Activated naive CD4-positive, alpha-beta T cell treated with anti-CD3 and anti-CD28 coated beads, Interleukin-2, amount 50 U/mL, for 24 hours (primary cell): ENCODE measurements around the gene CD226.
A peak's percentile ranks its signal among the peaks of the same experiment; 100 is the strongest.

ENCODE experiments used
- H3K27ac Mint-ChIP-seq: one replicate; pipeline ENCODE4 v1.8.0; 2021; ENCODE audit warnings: mild to moderate bottlenecking, mixed read lengths
- H3K27me3 Mint-ChIP-seq: one replicate; pipeline ENCODE4 v1.8.0; 2021; ENCODE audit warnings: mixed read lengths
- H3K36me3 Mint-ChIP-seq: one replicate; pipeline ENCODE4 v1.8.0; 2021; ENCODE audit warnings: mixed read lengths
- H3K4me1 Mint-ChIP-seq: one replicate; pipeline ENCODE4 v1.8.0; 2021; ENCODE audit warnings: mixed read lengths
- H3K4me3 Mint-ChIP-seq: one replicate; pipeline ENCODE4 v1.8.0; 2021; ENCODE audit warnings: mild to moderate bottlenecking, mixed read lengths
- H3K9me3 Mint-ChIP-seq: one replicate; pipeline ENCODE4 v1.8.0; 2021; ENCODE audit warnings: mixed read lengths

Gene CD226

GRCh38 chr18:69969491-69969890, 21.8 kb upstream of the CD226 start:
- Mint-ChIP-seq H3K27me3 (no peaks in the 10 kb centered on the region), H3K27ac (no peak overlapping the region), H3K9me3 (peaks cover 5% of the 10 kb centered on the region), H3K36me3 (peaks cover 4% of the 10 kb centered on the region), H3K4me1 (peaks cover 10% of the 10 kb centered on the region), H3K4me3 (no peak overlapping the region)

GRCh38 chr18:69968039-69968438, 20.4 kb upstream of the CD226 start:
- peaks cover 5% of the 10 kb centered on the region for H3K9me3 Mint-ChIP-seq
- no peaks in the 10 kb centered on the region for H3K27me3 Mint-ChIP-seq
- H3K27ac Mint-ChIP-seq = no peak overlapping the region
- peaks cover 10% of the 10 kb centered on the region for H3K4me1 Mint-ChIP-seq
- H3K36me3 Mint-ChIP-seq = peaks cover 6% of the 10 kb centered on the region
- H3K4me3 Mint-ChIP-seq = no peak overlapping the region

GRCh38 chr18:69963196-69963595, 15.5 kb upstream of the CD226 start:
- Mint-ChIP-seq H3K27me3 (no peaks in the 10 kb centered on the region), H3K9me3 (no peaks in the 10 kb centered on the region), H3K36me3 (peaks cover 5% of the 10 kb centered on the region), H3K27ac (no peak overlapping the region), H3K4me3 (no peak overlapping the region), H3K4me1 (peaks cover 3% of the 10 kb centered on the region)

GRCh38 chr18:69961718-69962117, 14.0 kb upstream of the CD226 start:
- no peaks in the 10 kb centered on the region for H3K27me3 Mint-ChIP-seq
- H3K4me1 Mint-ChIP-seq = no peaks in the 10 kb centered on the region
- no peaks in the 10 kb centered on the region for H3K9me3 Mint-ChIP-seq
- no peak overlapping the region for H3K4me3 Mint-ChIP-seq
- H3K27ac Mint-ChIP-seq = no peak overlapping the region
- peaks cover 5% of the 10 kb centered on the region for H3K36me3 Mint-ChIP-seq

GRCh38 chr18:69958422-69958821, 10.7 kb upstream of the CD226 start:
- peaks cover 15% of the 10 kb centered on the region for H3K4me1 Mint-ChIP-seq
- no peak overlapping the region for H3K27ac Mint-ChIP-seq
- no peaks in the 10 kb centered on the region for H3K27me3 Mint-ChIP-seq
- no peak overlapping the region for H3K4me3 Mint-ChIP-seq
- no peaks in the 10 kb centered on the region for H3K9me3 Mint-ChIP-seq
- H3K36me3 Mint-ChIP-seq = peaks cover 6% of the 10 kb centered on the region

GRCh38 chr18:69957747-69958146, 10.1 kb upstream of the CD226 start:
- no peaks in the 10 kb centered on the region for H3K9me3 Mint-ChIP-seq
- H3K27me3 Mint-ChIP-seq = no peaks in the 10 kb centered on the region
- no peak overlapping the region for H3K4me3 Mint-ChIP-seq
- H3K4me1 Mint-ChIP-seq = peaks cover 22% of the 10 kb centered on the region
- H3K36me3 Mint-ChIP-seq = peaks cover 6% of the 10 kb centered on the region
- H3K27ac Mint-ChIP-seq = no peak overlapping the region

GRCh38 chr18:69956665-69957620, 9.3 kb upstream of the CD226 start:
- Mint-ChIP-seq H3K4me1 (peaks cover 26% of the 10 kb centered on the region), H3K36me3 (peaks cover 7% of the 10 kb centered on the region), H3K27me3 (no peaks in the 10 kb centered on the region), H3K9me3 (no peaks in the 10 kb centered on the region), H3K4me3 (no peak overlapping the region), H3K27ac (no peak overlapping the region)

- H3K27me3 Mint-ChIP-seq = no peaks in the 10 kb centered on the region
- peaks cover 34% of the 10 kb centered on the region for H3K4me1 Mint-ChIP-seq
- no peak overlapping the region for H3K27ac Mint-ChIP-seq
- no peaks in the 10 kb centered on the region for H3K9me3 Mint-ChIP-seq
- no peak overlapping the region for H3K4me3 Mint-ChIP-seq
- H3K36me3 Mint-ChIP-seq = peaks cover 12% of the 10 kb centered on the region
Measured at GRCh38 chr18:69956057-69956456, 8.4 kb upstream of the CD226 start.

GRCh38 chr18:69954719-69955480, 7.2 kb upstream of the CD226 start:
- Mint-ChIP-seq H3K27ac (peak overlapping the region; percentile 83), H3K4me3 (no peak overlapping the region), H3K36me3 (peaks cover 12% of the 10 kb centered on the region), H3K9me3 (no peaks in the 10 kb centered on the region), H3K4me1 (peaks cover 34% of the 10 kb centered on the region), H3K27me3 (no peaks in the 10 kb centered on the region)

- H3K9me3 Mint-ChIP-seq = no peaks in the 10 kb centered on the region
- no peaks in the 10 kb centered on the region for H3K27me3 Mint-ChIP-seq
- peak overlapping the region; percentile 70 for H3K4me3 Mint-ChIP-seq
- peaks cover 34% of the 10 kb centered on the region for H3K4me1 Mint-ChIP-seq
- H3K27ac Mint-ChIP-seq = peak overlapping the region; percentile 92
- H3K36me3 Mint-ChIP-seq = peaks cover 9% of the 10 kb centered on the region
Measured at GRCh38 chr18:69953191-69953590, 5.5 kb upstream of the CD226 start.

GRCh38 chr18:69951182-69951581, 3.5 kb upstream of the CD226 start:
- peaks cover 11% of the 10 kb centered on the region for H3K36me3 Mint-ChIP-seq
- H3K9me3 Mint-ChIP-seq = no peaks in the 10 kb centered on the region
- H3K4me1 Mint-ChIP-seq = peaks cover 34% of the 10 kb centered on the region
- peak overlapping the region; percentile 13 for H3K27ac Mint-ChIP-seq
- H3K27me3 Mint-ChIP-seq = no peaks in the 10 kb centered on the region
- H3K4me3 Mint-ChIP-seq = peak overlapping the region; percentile 34

- H3K36me3 Mint-ChIP-seq = peaks cover 20% of the 10 kb centered on the region
- H3K27ac Mint-ChIP-seq = no peak overlapping the region
- no peaks in the 10 kb centered on the region for H3K9me3 Mint-ChIP-seq
- peaks cover 26% of the 10 kb centered on the region for H3K4me1 Mint-ChIP-seq
- no peaks in the 10 kb centered on the region for H3K27me3 Mint-ChIP-seq
- H3K4me3 Mint-ChIP-seq = no peak overlapping the region
Measured at GRCh38 chr18:69949538-69949936, 1.9 kb upstream of the CD226 start.

GRCh38 chr18:69948919-69949537, 1.4 kb upstream of the CD226 start:
- H3K27ac Mint-ChIP-seq = no peak overlapping the region
- H3K4me1 Mint-ChIP-seq = peaks cover 21% of the 10 kb centered on the region
- H3K27me3 Mint-ChIP-seq = no peaks in the 10 kb centered on the region
- no peaks in the 10 kb centered on the region for H3K9me3 Mint-ChIP-seq
- H3K4me3 Mint-ChIP-seq = no peak overlapping the region
- H3K36me3 Mint-ChIP-seq = peaks cover 24% of the 10 kb centered on the region

GRCh38 chr18:69948256-69948655, 583 bp upstream of the CD226 start:
- Mint-ChIP-seq H3K27ac (no peak overlapping the region), H3K9me3 (no peaks in the 10 kb centered on the region), H3K4me1 (peaks cover 17% of the 10 kb centered on the region), H3K36me3 (peaks cover 26% of the 10 kb centered on the region), H3K27me3 (no peaks in the 10 kb centered on the region), H3K4me3 (no peak overlapping the region)

- peaks cover 5% of the 10 kb centered on the region for H3K9me3 Mint-ChIP-seq
- peaks cover 34% of the 10 kb centered on the region for H3K36me3 Mint-ChIP-seq
- H3K4me1 Mint-ChIP-seq = peaks cover 5% of the 10 kb centered on the region
- H3K27me3 Mint-ChIP-seq = no peaks in the 10 kb centered on the region
- no peak overlapping the region for H3K4me3 Mint-ChIP-seq
- no peak overlapping the region for H3K27ac Mint-ChIP-seq
Measured at GRCh38 chr18:69946608-69947155, 991 bp downstream of the CD226 start.
